Measurements from ENCODE around the gene FAM83E.

Gene FAM83E

DNA sequence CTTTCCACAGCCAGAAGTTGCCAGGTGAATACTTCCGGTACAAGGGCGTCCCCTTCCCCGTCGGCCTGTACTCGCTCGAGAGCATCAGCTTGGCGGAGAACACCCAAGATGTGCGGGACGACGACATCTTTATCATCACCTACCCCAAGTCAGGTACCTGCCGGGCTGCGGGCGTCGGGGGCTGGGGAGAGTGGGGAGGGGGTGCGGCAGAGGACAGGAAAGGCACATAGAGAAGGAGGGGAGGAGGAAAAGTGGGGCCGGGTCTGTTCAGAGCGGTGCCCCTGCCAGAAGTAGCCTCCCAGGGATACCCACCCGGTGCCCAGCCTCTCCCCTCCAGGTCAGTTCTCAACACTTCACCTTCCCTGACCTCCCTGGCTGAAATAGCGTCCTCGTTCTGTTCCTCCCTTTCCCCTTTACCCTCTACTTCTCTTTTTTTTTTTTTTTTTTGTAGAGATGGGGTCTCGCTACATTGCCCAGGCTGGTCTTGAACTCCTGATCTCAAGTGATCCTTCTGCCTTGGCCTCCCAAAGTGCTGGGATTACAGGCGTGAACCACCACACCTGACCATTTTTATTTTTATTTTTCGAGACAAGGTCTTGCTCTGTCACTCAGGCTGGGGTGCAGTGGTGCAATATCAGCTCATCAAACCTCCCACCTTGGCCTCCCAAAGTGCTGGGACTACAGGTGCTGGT is 38.8 kb downstream of the FAM83E start:
- DNase-seq (ENCODE audit: low spot score): no peak

GRCh38 chr19:48573163-48573505 is 41.7 kb downstream of the FAM83E start:
- DNase-seq (ENCODE audit: low spot score): no peak

DNA sequence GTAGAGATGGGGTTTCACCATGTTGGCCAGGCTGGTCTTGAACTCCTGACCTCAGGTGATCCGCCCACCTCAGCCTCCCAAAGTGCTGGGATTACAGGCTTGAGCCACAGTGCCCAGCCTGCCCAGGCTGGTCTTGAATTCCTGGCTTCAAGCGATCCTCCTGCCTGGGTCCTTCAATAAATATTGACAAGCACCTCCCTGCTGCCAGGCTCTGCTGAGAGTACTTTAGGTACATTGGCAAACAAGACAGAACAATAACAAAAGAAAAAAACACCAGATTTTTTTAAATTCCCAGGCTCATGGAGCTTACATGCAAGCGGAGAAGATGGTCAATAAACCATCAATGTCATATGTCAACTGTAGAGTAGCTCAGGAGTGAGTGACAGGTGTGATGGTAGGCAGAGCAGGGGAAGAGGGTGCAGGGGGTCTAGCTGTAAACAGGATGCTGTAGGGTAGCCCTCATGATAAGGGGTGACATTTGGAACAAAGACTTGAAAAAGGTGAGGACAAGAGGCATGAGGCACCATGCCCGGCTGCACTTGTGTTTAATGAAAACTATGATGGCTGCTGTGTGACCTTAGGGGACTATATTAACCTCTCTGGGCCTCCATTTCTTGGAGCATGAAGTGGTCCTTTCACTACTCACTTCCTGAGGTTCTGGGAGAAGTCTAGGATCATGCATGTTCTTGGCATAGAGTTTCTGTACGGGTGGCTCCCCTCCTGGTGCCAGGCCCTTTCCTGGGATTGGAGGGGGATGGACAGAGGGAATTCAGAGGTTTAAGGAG is 43.3 kb downstream of the FAM83E start:
- DNase-seq (ENCODE audit: low spot score): no peak

DNA sequence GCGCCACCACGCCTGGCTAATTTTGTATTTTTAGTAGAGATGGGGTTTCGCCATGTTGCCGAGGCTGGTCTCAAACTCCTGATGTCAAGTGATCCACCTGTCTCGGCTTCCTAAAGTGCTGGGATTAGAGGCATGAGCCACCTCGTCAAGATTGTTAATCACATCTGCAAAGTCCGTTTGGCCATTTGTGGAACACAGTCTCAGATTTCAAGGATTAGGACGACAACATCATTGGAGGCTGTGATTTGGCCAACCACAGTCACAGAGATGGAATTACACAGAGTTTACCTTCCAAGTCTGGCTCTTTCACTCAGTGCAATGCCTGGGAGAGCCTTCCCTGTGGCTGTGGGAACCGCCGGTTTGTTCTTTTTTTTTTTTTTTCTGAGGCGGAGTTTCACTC is 45.1 kb downstream of the FAM83E start:
- DNase-seq (ENCODE audit: low spot score): no peak

DNA sequence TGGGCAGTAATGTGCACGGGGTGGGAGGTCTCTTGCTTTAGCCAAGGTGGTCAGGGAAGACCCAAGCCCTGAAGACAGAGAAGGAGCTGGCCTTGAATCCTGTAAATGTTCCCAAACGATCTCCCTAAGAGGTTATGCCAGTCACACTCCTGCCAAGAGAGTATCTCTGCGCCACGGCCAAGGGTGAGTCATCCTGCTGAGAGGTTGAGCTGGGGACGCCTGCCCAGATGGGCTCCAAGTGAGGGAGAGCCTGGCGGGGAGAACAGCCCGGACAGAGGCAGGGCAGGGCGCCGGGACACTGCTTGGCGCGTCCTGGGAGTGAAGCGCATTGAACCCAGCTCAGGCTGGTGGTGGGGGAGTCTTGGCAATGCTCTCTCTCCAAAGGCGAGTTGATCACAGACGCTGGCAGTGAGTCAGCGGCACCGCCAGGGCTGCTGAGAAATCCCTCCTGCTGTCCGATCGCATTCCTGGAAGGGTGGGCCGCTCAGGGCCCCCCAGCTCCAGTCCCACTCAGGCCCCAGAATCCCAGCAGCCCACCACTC is 46.5 kb downstream of the FAM83E start:
- no peak for DNase-seq (ENCODE audit: low spot score)

GRCh38 chr19:48565090-48565489 is 49.8 kb downstream of the FAM83E start:
- no peak for DNase-seq (ENCODE audit: low spot score)

Data from CD4-positive, alpha-beta T cell treated with Interleukin-15 for 4 hours (primary cell).